NCI-H82 treated with DMSO at 0.1 percent for 48 hours (cell line): ENCODE results near the gene DDX52.
"Not testable (repeated sequence)": the region's sequence is repeated elsewhere in the genome, so short reads cannot be mapped to it uniquely, and the experiment has no call there.

Source experiments
- DNase-seq: peaks from one replicate; lab custom pipeline; 2025; ENCODE audit not compliant: unreplicated experiment; lab: John Stamatoyannopoulos, UW

The DDX52 gene

DNA sequence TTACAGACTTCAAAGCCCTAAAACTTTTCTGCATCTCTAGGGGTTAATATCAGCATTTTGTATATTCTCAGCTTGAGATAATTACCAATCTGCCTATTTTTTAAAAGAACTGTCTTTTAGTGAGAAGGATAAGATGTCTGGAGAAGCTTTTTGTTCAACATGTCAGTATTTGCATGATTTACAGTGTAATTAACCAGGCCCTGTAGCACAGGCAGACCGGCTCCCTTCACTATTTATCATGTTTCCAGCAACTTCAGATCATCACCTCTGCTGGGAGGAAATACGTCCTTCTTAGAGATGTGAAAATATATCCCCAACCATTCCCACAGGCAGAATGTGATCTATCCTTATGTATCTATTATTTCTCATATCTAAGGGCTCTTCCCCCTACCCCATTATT lies 8.6 kb upstream of the DDX52 start:
- DNase-seq: no peak

GRCh38 chr17:37650419-37651003 lies 7.3 kb upstream of the DDX52 start:
- peak; percentile 41 for DNase-seq

- DNase-seq: no peak
These were observed 5.3 kb upstream of the DDX52 start for GRCh38 chr17:37648555-37648954.

GRCh38 chr17:37647856-37648255 lies 4.6 kb upstream of the DDX52 start:
- DNase-seq: no peak

GRCh38 chr17:37643869-37644268 lies 623 bp upstream of the DDX52 start:
- DNase-seq: peak; percentile 34

GRCh38 chr17:37642681-37643080 lies 565 bp downstream of the DDX52 start:
- no peak for DNase-seq

DNA sequence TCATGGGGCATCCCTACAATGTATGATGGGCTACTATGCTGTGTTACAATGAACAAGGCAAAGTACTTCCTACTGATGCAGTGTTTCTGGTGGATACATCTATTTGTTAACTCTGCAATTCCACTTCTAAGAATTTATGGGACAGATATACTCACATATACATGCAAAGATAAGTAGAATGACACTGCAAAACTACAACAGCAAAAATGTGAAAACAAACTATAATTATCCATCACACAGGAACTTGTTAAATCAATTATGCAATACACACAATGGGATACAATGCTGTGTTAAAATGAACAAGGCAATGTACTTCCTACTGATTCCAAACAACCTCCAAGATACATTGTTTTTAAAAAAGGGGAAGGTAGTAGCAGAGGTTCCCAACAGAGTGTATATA lies 3.2 kb downstream of the DDX52 start:
- no peak for DNase-seq

DNA sequence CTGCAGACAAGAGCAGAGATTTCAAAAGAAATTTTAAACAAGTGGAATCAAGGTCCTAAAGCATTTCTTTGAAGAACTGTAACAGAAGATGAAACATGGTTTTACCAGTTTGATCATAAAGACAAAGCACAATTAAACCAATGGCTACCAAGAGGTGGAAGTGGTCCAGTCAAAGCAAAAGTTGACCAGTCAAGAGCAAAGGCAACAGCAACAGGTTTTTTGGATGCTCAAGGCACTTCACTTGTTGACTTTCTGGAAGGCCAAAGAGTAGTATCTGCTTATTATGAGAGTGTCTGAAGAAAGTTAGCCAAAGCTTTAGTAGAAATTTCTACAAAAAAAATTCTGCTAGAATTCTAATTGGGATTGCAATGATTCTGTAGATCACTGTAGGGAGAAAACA lies 5.3 kb downstream of the DDX52 start:
- no peak for DNase-seq

GRCh38 chr17:37616430-37616829 lies 26.8 kb downstream of the DDX52 start:
- DNase-seq: not testable (repeated sequence)

DNA sequence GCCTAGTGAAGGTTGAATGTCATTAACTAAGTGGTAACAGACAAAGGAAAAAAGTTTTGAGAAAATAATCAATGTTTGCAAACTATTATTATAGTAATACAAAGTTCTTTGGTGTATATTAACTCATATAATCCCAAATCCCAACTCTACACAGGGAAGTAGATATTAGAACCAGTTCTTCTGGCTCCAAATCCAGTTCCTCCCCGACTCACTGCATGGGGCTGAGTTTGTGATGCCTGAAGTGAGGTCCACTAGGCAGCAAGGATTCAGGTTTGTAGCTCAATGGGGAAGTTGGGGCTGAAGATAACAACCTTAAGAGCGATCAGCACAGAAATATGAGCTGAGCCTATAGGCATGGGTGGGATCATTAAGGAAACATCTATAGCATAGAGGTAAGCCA lies 28.4 kb downstream of the DDX52 start:
- no peak for DNase-seq

DNA sequence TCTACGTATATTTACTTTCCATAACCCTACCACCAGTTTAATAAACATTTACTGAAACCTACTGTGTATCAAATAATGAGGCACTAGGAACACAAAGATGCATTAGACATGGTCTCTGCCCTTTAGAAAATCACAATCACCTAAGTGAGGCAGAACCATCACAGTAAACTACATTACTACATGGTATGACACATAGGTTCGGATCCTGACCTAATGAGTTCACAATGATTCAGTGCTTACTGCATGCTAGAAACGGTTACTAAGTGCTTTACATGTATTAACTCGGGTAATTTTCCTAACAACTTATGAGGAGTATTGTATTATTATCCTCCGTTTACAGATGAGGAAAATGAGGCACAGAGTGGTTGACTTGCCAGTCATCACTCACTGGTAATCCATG lies 28.9 kb downstream of the DDX52 start:
- no peak for DNase-seq

- no peak for DNase-seq
These were observed 32.3 kb downstream of the DDX52 start for GRCh38 chr17:37610971-37611370.

DNA sequence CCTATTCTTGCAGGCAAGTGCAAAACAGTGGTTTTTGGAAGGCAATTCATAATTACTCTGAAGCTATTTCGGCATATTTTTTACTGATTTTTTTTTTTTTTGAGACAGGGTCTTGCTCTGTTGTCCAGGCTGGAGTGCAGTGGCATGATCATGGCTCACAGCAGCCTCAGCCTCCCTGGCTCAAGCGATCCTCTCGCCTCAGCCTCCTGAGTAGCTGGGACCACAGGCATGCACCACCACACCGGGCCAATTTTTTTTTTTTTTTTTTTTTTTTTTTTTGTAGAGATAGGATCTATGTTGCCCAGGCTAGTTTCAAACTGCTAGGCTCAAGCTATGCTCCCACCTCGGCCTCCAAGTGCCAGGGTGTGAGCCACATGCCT lies 33.2 kb downstream of the DDX52 start:
- not testable (repeated sequence) for DNase-seq

DNA sequence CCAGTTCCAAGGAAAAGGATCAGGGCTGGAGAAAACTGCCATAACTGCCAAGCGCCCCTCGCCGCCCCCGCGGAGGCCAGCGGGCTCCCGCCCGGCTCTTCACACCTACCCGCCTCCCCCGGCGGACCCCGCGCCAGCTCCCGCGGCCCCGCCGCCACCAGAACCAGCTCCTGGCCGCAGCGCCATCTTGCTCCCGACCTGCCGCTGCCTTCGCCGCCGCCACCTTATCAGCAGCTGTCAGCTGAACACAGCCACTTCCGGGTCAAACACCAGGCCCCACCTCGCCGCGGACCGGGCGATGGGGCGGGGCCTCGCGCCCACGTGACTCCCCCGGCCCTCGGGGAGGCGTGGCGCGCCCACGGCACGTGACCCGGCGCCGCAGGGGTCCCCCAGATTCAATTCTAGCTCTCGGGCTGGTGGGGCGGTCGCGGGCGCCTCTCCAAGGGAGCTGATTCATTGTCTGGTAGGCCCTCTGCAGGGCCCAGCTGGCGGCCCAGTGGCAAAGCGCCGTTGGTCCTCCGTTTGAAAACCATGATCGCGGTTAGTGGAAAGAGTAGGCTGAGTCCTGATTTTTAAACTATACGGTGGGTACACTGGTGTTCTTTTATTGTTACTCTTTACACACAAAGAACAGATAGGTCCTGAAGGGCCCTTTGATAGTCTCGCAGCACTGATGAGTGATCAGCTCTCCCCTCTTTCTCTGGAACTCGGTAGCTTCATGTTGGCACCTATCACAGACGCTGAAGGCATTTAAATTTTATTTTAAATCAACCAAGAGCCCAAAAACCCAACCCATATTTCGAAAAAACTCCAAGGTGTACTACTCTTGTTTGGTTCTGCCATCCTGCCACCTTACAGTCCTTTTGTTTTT lies 33.8 kb downstream of the DDX52 start, which contains the start of gene SYNRG:
SYNRG (minus strand) TSS at position 249 of the 871 bp plus-strand sequence; CDS start at position 186, 63 bp downstream.
- DNase-seq: peak; percentile 82

GRCh38 chr17:37608351-37609169 lies 34.7 kb downstream of the DDX52 start:
- DNase-seq: peak; percentile 17

- no peak for DNase-seq
These were observed 35.5 kb downstream of the DDX52 start for GRCh38 chr17:37607637-37608331.

GRCh38 chr17:37605813-37606505 lies 37.3 kb downstream of the DDX52 start:
- no peak for DNase-seq

DNA sequence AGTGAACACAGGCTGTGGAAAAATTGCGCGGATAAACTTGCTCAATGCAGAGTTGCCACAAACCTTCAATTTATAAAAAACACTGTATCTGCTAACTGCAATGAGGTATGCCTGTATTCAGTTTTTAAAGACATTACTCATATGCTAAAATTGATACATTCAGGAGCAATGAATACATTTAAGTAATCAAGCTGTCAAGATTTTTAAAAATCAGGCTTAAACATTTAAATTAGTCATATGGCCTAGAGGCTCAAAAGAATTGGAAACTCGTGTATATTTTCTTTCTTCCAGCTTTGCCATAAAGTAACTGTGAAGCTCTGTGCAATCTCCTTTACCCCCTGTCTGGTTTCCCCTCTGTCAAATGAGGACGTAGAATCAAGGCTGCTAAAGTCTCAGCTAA lies 38.2 kb downstream of the DDX52 start:
- no peak for DNase-seq

GRCh38 chr17:37604556-37604955 lies 38.7 kb downstream of the DDX52 start:
- no peak for DNase-seq

DNA sequence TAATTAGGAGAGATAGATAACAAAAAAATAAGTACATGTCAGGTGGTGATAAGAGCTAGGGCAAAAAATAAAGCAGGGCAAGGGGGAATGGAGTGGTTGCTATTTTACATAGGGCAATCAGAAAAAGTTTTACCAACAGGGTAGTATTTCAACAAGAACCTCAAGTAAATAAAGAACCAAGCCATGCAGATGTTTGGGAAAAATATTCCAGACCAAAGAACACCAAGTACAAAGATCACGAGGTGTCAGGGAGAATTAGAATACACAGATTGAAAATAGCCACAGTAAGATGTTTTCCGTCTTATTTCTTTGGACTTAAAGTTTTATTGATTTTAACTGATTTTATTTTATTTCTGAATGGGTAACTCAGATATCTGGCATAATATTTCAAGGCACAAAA lies 45.1 kb downstream of the DDX52 start:
- DNase-seq: no peak
